GM23248 (cell line): Measurements from ENCODE around the gene AMD1. TPM values are rescaled to one million over a fixed set of nuclear protein-coding genes. Genes with fewer than 3 reads are reported as not detected.
A peak's percentile ranks its signal among the peaks of the same experiment; 100 is the strongest.

Source experiments
- DNase-seq: peaks from one replicate; pipeline ENCODE4 v3.0.0-alpha.2; 2015
- H2AFZ ChIP-seq: fragments of 200-600 bp; sonication (generic); 2 replicates; pipeline ENCODE4 v1.6.1; 2016; ENCODE audit warnings: antibody characterized with exemption
- H3F3A ChIP-seq: fragments of 200-600 bp; sonication (generic); 2 replicates; pipeline ENCODE4 v1.6.1; 2016; ENCODE audit warnings: mild to moderate bottlenecking, antibody characterized with exemption, mixed run types; ENCODE audit not compliant: insufficient read depth
- H3K27ac ChIP-seq: fragments of 200-600 bp; sonication (generic); 2 replicates; pipeline ENCODE4 v1.5.1; 2016; ENCODE audit warnings: mild to moderate bottlenecking
- H3K27me3 ChIP-seq: fragments of 200-600 bp; sonication (generic); replicated peaks from 2 replicates; pipeline ENCODE4 v1.6.1; 2016; ENCODE audit warnings: mild to moderate bottlenecking; ENCODE audit not compliant: insufficient read depth
- H3K36me3 ChIP-seq: fragments of 200-600 bp; sonication (generic); 2 replicates; pipeline ENCODE4 v1.6.1; 2016; ENCODE audit warnings: low read depth, mild to moderate bottlenecking
- H3K4me1 ChIP-seq: fragments of 200-600 bp; sonication (generic); 2 replicates; pipeline ENCODE4 v1.6.1; 2016; ENCODE audit warnings: mild to moderate bottlenecking; ENCODE audit not compliant: insufficient read depth
- H3K4me2 ChIP-seq: fragments of 200-600 bp; sonication (generic); one replicate; pipeline ENCODE4 v1.6.1; 2016; ENCODE audit warnings: mild to moderate bottlenecking; ENCODE audit not compliant: unreplicated experiment
- H3K4me3 ChIP-seq: fragments of 200-600 bp; sonication (generic); 2 replicates; pipeline ENCODE4 v1.5.1; 2016; ENCODE audit warnings: mild to moderate bottlenecking
- H3K79me2 ChIP-seq: fragments of 200-600 bp; sonication (generic); 2 replicates; pipeline ENCODE4 v1.6.1; 2016; ENCODE audit warnings: mild to moderate bottlenecking; ENCODE audit not compliant: insufficient read depth
- H3K9ac ChIP-seq: fragments of 200-600 bp; sonication (generic); 2 replicates; pipeline ENCODE4 v1.6.1; 2016; ENCODE audit warnings: mild to moderate bottlenecking
- H3K9me2 ChIP-seq: fragments of 200-600 bp; sonication (generic); 2 replicates; pipeline ENCODE4 v1.6.1; 2016; ENCODE audit warnings: mixed run types, mild to moderate bottlenecking, moderate library complexity; ENCODE audit not compliant: insufficient read depth
- H3K9me3 ChIP-seq: fragments of 200-600 bp; sonication (generic); one replicate; pipeline ENCODE4 v1.6.1; 2017; ENCODE audit warnings: low read depth
- H4K20me1 ChIP-seq: fragments of 200-600 bp; sonication (generic); 2 replicates; pipeline ENCODE4 v1.6.0; 2016; ENCODE audit not compliant: insufficient read depth
- EZH2 ChIP-seq: fragments of 200-600 bp; sonication (generic); IDR thresholded peaks from 2 replicates; pipeline ENCODE4 v1.6.1; 2018; ENCODE audit warnings: antibody characterized with exemption, mild to moderate bottlenecking; ENCODE audit not compliant: insufficient read depth, poor library complexity, severe bottlenecking
- EZH2phosphoT487 ChIP-seq: fragments of 200-600 bp; sonication (generic); IDR thresholded peaks from 2 replicates; pipeline ENCODE4 v1.6.1; 2018; ENCODE audit warnings: antibody characterized with exemption, moderate library complexity, mild to moderate bottlenecking, low read depth; ENCODE audit not compliant: insufficient read depth
- WGBS, 2 experiments: methylation state at CpG; one replicate each; pipeline ENCODE4 v1.1.6; 2015 to 2017; ENCODE audit warnings: low lambda C conversion rate in 2 of 2, low coverage in 1 of 2; ENCODE audit errors: missing lambda C conversion rate in 2 of 2; 5-methylcytosine and 5-hydroxymethylcytosine counted together
- in situ Hi-C: fragments of 300-500 bp; cut with MboI; formaldehyde crosslinking; loops from 2 replicates; pipeline ENCODE4 v1.15.0; 2020
- polyA plus RNA-seq: library from polyadenylated mRNA; unstranded; fragments of >200 nt; fragmentation: Nextera tagmentation; extraction: Ambion mirVana; gene quantifications from 2 replicates; pipeline ENCODE4 v1.2.1, GENCODE V29; 2016
- total RNA-seq: library from RNA; depleted of rRNA; stranded (reverse); fragments of >200 nt; shearing (Covaris generic); gene quantifications from 2 replicates; pipeline ENCODE4 v1.2.3, GENCODE V29; 2014

The AMD1 gene
- total and polyA plus RNA-seq, 2 experiments from 2014 or later = 39.9 to 63.8 TPM

DNA sequence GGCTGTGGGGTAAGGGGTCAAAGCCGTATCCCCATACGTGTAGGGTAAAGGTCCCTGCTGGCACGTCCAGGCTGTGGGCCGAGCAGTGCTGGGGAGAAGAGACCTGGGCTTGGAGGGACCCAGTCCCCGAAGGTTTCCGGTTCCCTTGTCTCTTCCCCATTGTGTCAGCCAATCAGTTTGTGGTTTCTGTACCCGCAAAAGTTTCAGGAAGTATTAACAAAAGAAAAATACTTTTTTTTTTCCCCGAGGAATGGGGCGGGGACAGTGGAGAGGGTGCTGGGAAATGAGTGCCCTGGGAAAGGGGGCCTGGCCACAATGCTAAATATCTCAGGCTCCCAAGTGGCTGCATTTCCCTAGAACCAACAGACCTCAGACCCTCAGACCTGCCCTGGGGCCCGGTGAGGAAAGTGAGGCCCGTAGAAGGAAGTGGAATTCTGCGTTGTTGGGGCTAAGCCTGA, 15.2 kb upstream of the AMD1 start:
- Histone ChIP-seq H3K4me2 (no peak overlapping the region), H3K36me3 (no peaks in the 10 kb centered on the region), H2AFZ (no peak overlapping the region), H3K9ac (no peak overlapping the region), H3K79me2 (no peaks in the 10 kb centered on the region), H3F3A (no peaks in the 10 kb centered on the region), H3K4me3 (no peak overlapping the region), H3K27ac (no peak overlapping the region), H3K27me3 (no peaks in the 10 kb centered on the region), H3K4me1 (no peaks in the 10 kb centered on the region), H3K9me3 (no peaks in the 10 kb centered on the region), H3K9me2 (no peaks in the 10 kb centered on the region), H4K20me1 (no peaks in the 10 kb centered on the region)
- in situ Hi-C loops = no loop called here
- TF ChIP-seq EZH2phosphoT487 (no peak), EZH2 (no peak)
- no peak for DNase-seq
- WGBS, 2 experiments = 93 to 94% methylated on average over 11 to 12 of the region's 12 CpGs

DNA sequence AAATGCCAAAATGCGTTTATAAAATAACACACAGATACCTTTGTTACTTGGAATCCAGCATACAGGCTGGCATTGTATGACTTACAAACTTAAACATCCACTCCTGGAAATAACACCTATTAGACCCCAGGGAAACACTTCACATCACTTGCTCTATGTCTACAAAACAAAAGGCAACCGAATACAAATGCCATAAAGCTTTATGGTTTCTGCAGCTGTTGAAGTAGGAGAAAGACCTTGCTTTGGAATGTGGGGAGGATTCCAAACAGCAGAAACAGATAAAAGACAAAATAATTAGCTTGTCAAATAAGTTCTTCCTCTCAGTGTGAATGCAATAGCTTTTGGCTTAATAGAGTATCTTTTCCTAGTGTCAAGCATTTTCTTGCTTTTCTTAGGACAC, 9.8 kb upstream of the AMD1 start:
- in situ Hi-C loops = no loop called here

DNA sequence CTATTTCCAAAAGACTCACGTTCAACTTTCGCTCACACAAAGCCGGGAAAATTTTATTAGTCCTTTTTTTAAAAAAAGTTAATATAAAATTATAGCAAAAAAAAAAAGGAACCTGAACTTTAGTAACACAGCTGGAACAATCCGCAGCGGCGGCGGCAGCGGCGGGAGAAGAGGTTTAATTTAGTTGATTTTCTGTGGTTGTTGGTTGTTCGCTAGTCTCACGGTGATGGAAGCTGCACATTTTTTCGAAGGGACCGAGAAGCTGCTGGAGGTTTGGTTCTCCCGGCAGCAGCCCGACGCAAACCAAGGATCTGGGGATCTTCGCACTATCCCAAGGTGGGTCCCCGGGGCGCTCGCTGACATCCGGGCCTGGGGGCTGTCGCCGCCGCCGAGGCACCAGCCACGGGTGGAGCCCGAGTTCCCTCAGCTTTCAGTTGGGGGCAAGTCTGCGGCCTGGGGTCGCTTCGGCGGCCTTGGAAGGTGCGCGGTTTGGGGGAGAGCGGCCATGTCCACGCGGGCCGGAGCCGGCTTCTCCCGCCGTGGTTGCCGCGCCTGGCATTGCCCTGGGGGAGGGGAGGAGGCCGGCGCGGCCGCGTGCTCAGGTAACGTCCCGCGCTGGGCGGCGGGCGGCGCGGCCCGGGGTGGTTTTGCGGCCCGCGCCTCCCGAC, 429 bp downstream of the AMD1 start:
- H3K4me1 ChIP-seq = peaks cover 43% of the 10 kb centered on the region
- H3F3A ChIP-seq = peaks cover 26% of the 10 kb centered on the region
- peaks cover 52% of the 10 kb centered on the region for H3K79me2 ChIP-seq
- no peaks in the 10 kb centered on the region for H3K36me3 ChIP-seq
- no peaks in the 10 kb centered on the region for H3K9me3 ChIP-seq
- in situ Hi-C loops = no loop called here
- peak overlapping the region; percentile 90 for H3K27ac ChIP-seq
- peak overlapping the region; percentile 82 for H3K4me3 ChIP-seq
- H4K20me1 ChIP-seq = peaks cover 13% of the 10 kb centered on the region; the same call in 1 of the 2 replicates
- H3K27me3 ChIP-seq = no peaks in the 10 kb centered on the region
- no peak for TF ChIP-seq EZH2phosphoT487
- no peak for TF ChIP-seq EZH2
- peak overlapping the region; percentile 90 for H3K9ac ChIP-seq
- DNase-seq = peak; percentile 68
- WGBS, 2 experiments = 1% methylated on average over 59 to 60 of the region's 60 CpGs
- peak overlapping the region; percentile 96 for H3K4me2 ChIP-seq
- H3K9me2 ChIP-seq = no peaks in the 10 kb centered on the region
- H2AFZ ChIP-seq = peak overlapping the region; percentile 69

More for the DNA sequence above, 9.8 kb upstream of the AMD1 start:
- no peak overlapping the region for H3K9ac ChIP-seq
- no peaks in the 10 kb centered on the region for H3K9me3 ChIP-seq
- H3K27ac ChIP-seq = no peak overlapping the region
- TF ChIP-seq EZH2phosphoT487 = no peak
- no peak for TF ChIP-seq EZH2
- H3K79me2 ChIP-seq = no peaks in the 10 kb centered on the region
- no peaks in the 10 kb centered on the region for H3K27me3 ChIP-seq
- no peaks in the 10 kb centered on the region for H3K9me2 ChIP-seq
- no peak overlapping the region for H3K4me2 ChIP-seq
- no peaks in the 10 kb centered on the region for H4K20me1 ChIP-seq
- H2AFZ ChIP-seq = no peak overlapping the region
- 52 to 58% methylated on average over 2 of the region's 2 CpGs for WGBS, 2 experiments
- H3K4me3 ChIP-seq = no peak overlapping the region
- no peak for DNase-seq
- H3K4me1 ChIP-seq = no peaks in the 10 kb centered on the region
- no peaks in the 10 kb centered on the region for H3K36me3 ChIP-seq
- H3F3A ChIP-seq = no peaks in the 10 kb centered on the region

DNA sequence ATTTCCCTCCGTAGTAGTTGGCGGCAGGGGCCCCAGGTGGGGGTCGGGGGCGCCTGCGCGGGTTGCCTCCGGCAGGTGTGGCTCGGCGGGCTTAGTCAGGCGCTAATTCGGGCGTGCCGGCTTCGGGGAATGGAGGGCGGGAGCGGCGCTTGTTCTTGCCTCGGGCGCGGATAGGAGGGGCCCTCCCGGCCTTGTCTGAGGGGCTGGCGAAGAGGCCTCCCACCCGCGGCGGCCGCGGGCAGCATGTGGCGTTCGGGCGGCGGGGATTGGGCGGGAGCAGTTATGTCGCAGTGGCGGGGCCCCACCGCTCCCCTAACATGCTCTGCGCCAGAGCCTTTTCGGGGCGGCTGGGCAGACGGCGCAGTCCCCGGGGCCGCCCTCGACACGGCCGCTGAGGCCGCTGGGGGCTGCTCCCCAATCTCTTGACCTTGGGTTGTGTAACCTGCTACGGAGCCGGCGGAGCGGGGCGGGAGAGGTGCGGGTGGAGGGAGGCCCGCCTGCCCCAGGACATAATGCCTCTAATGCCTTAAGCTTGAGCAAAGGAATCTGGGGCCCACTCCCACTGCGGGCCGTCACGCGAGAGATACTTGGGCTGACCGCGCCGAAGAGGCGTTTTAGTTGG, 1.1 kb downstream of the AMD1 start:
- H3K4me3 ChIP-seq = peak overlapping the region; percentile 82
- TF ChIP-seq EZH2phosphoT487 (no peak), EZH2 (no peak)
- H4K20me1 ChIP-seq = peaks cover 19% of the 10 kb centered on the region; the same call in 1 of the 2 replicates
- WGBS, 2 experiments = 1% methylated on average over 42 to 52 of the region's 61 CpGs
- peak overlapping the region; percentile 90 for H3K9ac ChIP-seq
- H3K36me3 ChIP-seq = no peaks in the 10 kb centered on the region
- no peaks in the 10 kb centered on the region for H3K9me2 ChIP-seq
- no peaks in the 10 kb centered on the region for H3K27me3 ChIP-seq
- H3K27ac ChIP-seq = peak overlapping the region; percentile 90
- peaks cover 43% of the 10 kb centered on the region for H3K4me1 ChIP-seq
- H3K79me2 ChIP-seq = peaks cover 59% of the 10 kb centered on the region
- peak overlapping the region; percentile 69 for H2AFZ ChIP-seq
- H3K4me2 ChIP-seq = peak overlapping the region; percentile 96
- in situ Hi-C loops = no loop called here
- no peaks in the 10 kb centered on the region for H3K9me3 ChIP-seq
- peak; percentile 74 for DNase-seq
- H3F3A ChIP-seq = peaks cover 26% of the 10 kb centered on the region
